Measurements from ENCODE around the gene SRPX2.

The SRPX2 gene

GRCh38 chrX:100606753-100607152 lies 37.2 kb upstream of the SRPX2 start:
- TF ChIP-seq CTCF (IDR thresholded peaks at IDR 0.05) = no peak
- H3K4me3 ChIP-seq = no peak overlapping the region
- no peaks in the 10 kb centered on the region for H3K4me1 ChIP-seq
- H3K9me3 ChIP-seq = no peaks in the 10 kb centered on the region
- intact Hi-C loops (cut with DNase I; ENCODE audit: low total_unique reads) = no loop called here
- no peaks in the 10 kb centered on the region for H3K36me3 ChIP-seq
- H3K27ac ChIP-seq = no peak overlapping the region
- DNase-seq = no peak
- no peaks in the 10 kb centered on the region for H3K27me3 ChIP-seq

- DNase-seq = no peak
- no peaks in the 10 kb centered on the region for H3K4me1 ChIP-seq
- intact Hi-C loops (cut with DNase I; ENCODE audit: low total_unique reads) = no loop called here
- H3K27ac ChIP-seq = no peak overlapping the region
- H3K4me3 ChIP-seq = no peak overlapping the region
- H3K27me3 ChIP-seq = no peaks in the 10 kb centered on the region
- no peak for TF ChIP-seq CTCF (IDR thresholded peaks at IDR 0.05)
- no peaks in the 10 kb centered on the region for H3K36me3 ChIP-seq
- no peaks in the 10 kb centered on the region for H3K9me3 ChIP-seq
These were observed 34.4 kb upstream of the SRPX2 start for GRCh38 chrX:100609591-100609990.

- Histone ChIP-seq H3K36me3 (no peaks in the 10 kb centered on the region), H3K9me3 (no peaks in the 10 kb centered on the region), H3K4me3 (no peak overlapping the region), H3K27ac (no peak overlapping the region), H3K4me1 (no peaks in the 10 kb centered on the region), H3K27me3 (no peaks in the 10 kb centered on the region)
- DNase-seq = no peak
- TF ChIP-seq CTCF (IDR thresholded peaks at IDR 0.05) = no peak
- intact Hi-C loops (cut with DNase I; ENCODE audit: low total_unique reads) = no loop called here
These were observed 32.0 kb upstream of the SRPX2 start for GRCh38 chrX:100611951-100612350.

- Histone ChIP-seq H3K4me3 (no peak overlapping the region), H3K4me1 (no peaks in the 10 kb centered on the region), H3K36me3 (no peaks in the 10 kb centered on the region), H3K27ac (no peak overlapping the region), H3K27me3 (no peaks in the 10 kb centered on the region), H3K9me3 (no peaks in the 10 kb centered on the region)
- intact Hi-C loops (cut with DNase I; ENCODE audit: low total_unique reads) = no loop called here
- no peak for DNase-seq
- TF ChIP-seq CTCF (IDR thresholded peaks at IDR 0.05) = peak in 1 of 2 experiments; percentile 7
These were observed 29.0 kb upstream of the SRPX2 start for GRCh38 chrX:100615005-100615404.

- Histone ChIP-seq H3K36me3 (no peaks in the 10 kb centered on the region), H3K27me3 (no peaks in the 10 kb centered on the region), H3K4me3 (no peak overlapping the region), H3K27ac (no peak overlapping the region), H3K9me3 (no peaks in the 10 kb centered on the region), H3K4me1 (no peaks in the 10 kb centered on the region)
- intact Hi-C loops (cut with DNase I; ENCODE audit: low total_unique reads) = no loop called here
- DNase-seq = no peak
- TF ChIP-seq CTCF (IDR thresholded peaks at IDR 0.05) = no peak
These were observed 21.0 kb upstream of the SRPX2 start for GRCh38 chrX:100623001-100623400.

- intact Hi-C loops (cut with DNase I; ENCODE audit: low total_unique reads) = no loop called here
- no peak overlapping the region for H3K4me3 ChIP-seq
- no peak for TF ChIP-seq CTCF (IDR thresholded peaks at IDR 0.05)
- H3K36me3 ChIP-seq = peaks cover 0 to 3% (median 0%) of the 10 kb centered on the region in 3 donors
- no peak for DNase-seq
- no peaks in the 10 kb centered on the region for H3K27me3 ChIP-seq
- no peak overlapping the region for H3K27ac ChIP-seq
- no peaks in the 10 kb centered on the region for H3K9me3 ChIP-seq
- no peaks in the 10 kb centered on the region for H3K4me1 ChIP-seq
These were observed 18.0 kb upstream of the SRPX2 start for GRCh38 chrX:100625985-100626491.

Data from tibial artery (tissue), 4 donors.